Measurements from ENCODE around the gene TTC7B.
A peak's percentile ranks its signal among the peaks of the same experiment; 100 is the strongest.
"Not testable (repeated sequence)": the region's sequence is repeated elsewhere in the genome, so short reads cannot be mapped to it uniquely, and the experiment has no call there.

The TTC7B gene

GRCh38 chr14:90815822-90816662, at the start of gene TTC7B:
TTC7B (minus strand) TSS chr14:90816430; CDS start chr14:90816295, 135 bp downstream.
- peak; percentile 20 for DNase-seq

- DNase-seq = no peak
These were observed 48.5 kb upstream of the TTC7B start for GRCh38 chr14:90864741-90865140.

GRCh38 chr14:90858511-90858910, 42.3 kb upstream of the TTC7B start:
- DNase-seq = no peak

GRCh38 chr14:90857866-90858265, 41.6 kb upstream of the TTC7B start:
- no peak for DNase-seq

- DNase-seq = not testable (repeated sequence)
These were observed 39.9 kb upstream of the TTC7B start for GRCh38 chr14:90856115-90856514.

GRCh38 chr14:90853116-90853515, 36.9 kb upstream of the TTC7B start:
- DNase-seq = no peak

GRCh38 chr14:90851327-90852036, 35.3 kb upstream of the TTC7B start:
- DNase-seq = no peak

GRCh38 chr14:90850487-90850886, 34.3 kb upstream of the TTC7B start:
- no peak for DNase-seq

GRCh38 chr14:90849787-90850444, 33.7 kb upstream of the TTC7B start:
- no peak for DNase-seq

- no peak for DNase-seq
These were observed 32.9 kb upstream of the TTC7B start for GRCh38 chr14:90848944-90849731.

- no peak for DNase-seq
These were observed 30.3 kb upstream of the TTC7B start for GRCh38 chr14:90846511-90846910.

- no peak for DNase-seq
These were observed 28.1 kb upstream of the TTC7B start for GRCh38 chr14:90844321-90844720.

- no peak for DNase-seq
These were observed 26.5 kb upstream of the TTC7B start for GRCh38 chr14:90842726-90843125.

- not testable (repeated sequence) for DNase-seq
These were observed 24.4 kb upstream of the TTC7B start for GRCh38 chr14:90840667-90841066.

GRCh38 chr14:90839889-90840266, 23.6 kb upstream of the TTC7B start:
- DNase-seq = no peak

- DNase-seq = no peak
These were observed 23.0 kb upstream of the TTC7B start for GRCh38 chr14:90839024-90839888.

GRCh38 chr14:90838531-90838930, 22.3 kb upstream of the TTC7B start:
- DNase-seq = not testable (repeated sequence)

GRCh38 chr14:90837355-90837754, 21.1 kb upstream of the TTC7B start:
- DNase-seq = no peak

- DNase-seq = no peak
These were observed 20.4 kb upstream of the TTC7B start for GRCh38 chr14:90836692-90837063.

GRCh38 chr14:90831821-90832220, 15.6 kb upstream of the TTC7B start:
- no peak for DNase-seq

GRCh38 chr14:90830931-90831701, 14.9 kb upstream of the TTC7B start:
- DNase-seq = no peak
